ENCODE data around the gene RBM4. TPM values are rescaled to one million over a fixed set of nuclear protein-coding genes. Genes with fewer than 3 reads are reported as not detected.

Gene RBM4
- polyA plus RNA-seq, 2 of the 4 experiments (the other 2 are of a cell fraction): 171 to 264 TPM

DNA sequence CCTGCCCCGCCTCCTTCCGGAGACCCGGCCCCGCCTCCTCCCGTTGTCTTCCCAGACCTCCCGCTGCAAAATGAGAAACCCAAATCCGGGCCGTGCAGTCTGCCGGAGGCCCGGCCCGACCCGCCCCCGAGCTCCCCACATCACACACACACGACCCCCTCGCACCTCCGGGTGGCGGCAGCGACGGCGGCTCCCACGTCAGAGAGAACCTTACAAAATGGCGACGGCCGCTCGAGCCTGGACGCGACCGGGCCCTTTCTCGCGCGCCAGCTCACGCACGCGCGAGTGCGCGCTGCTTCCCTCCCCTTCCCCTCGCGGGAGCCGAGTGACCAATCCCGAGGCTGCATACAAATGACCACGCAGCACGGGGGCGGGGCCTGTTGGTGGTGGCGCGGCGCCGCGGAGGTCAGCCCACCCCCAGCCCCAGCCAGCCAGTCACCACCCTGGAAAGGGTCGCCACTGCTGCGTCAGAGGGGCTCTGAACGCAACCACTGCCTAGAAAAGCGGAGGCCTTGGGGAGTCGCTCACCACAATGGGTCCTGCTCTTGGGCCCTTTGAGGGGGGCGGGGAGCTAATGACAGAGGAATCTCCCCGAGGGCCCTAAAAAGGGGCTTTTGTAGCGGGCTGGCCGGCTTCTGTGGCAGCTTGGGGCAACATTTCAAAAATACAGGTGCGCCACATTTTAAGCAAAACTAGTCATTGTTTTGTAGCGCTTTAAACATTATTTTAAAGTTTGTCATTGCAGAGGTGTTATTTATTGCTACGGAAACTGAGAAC is 39.3 kb downstream of the RBM4 start, which contains the start of gene RBM4B (continued):
- TF ChIP-seq TP53 (CRISPR knock-in tag; IDR thresholded peaks at IDR 0.05): no peak
- no peak for TF ChIP-seq RAD21 (conservative IDR thresholded peaks at IDR 0.05 in 1 of 2, IDR thresholded peaks at IDR 0.05 in 1 of 2)
- TF ChIP-seq FOXS1 (CRISPR knock-in tag; IDR thresholded peaks at IDR 0.05): no peak
- TF ChIP-seq RNF2 (IDR thresholded peaks at IDR 0.05; ENCODE audit: borderline replicate concordance, low read depth): no peak
- TF ChIP-seq CBX2 (IDR thresholded peaks at IDR 0.05; ENCODE audit: borderline replicate concordance, low read depth): no peak
- TF ChIP-seq EHF (CRISPR knock-in tag; IDR thresholded peaks at IDR 0.05): no peak
- TF ChIP-seq MAZ (IDR thresholded peaks at IDR 0.05; ENCODE audit: borderline replicate concordance, low read depth, low read length): no peak
- no peak for TF ChIP-seq BHLHE40 (IDR thresholded peaks at IDR 0.05; ENCODE audit: low read depth, low read length)
- peak; percentile 66 for TF ChIP-seq POLR2A (IDR thresholded peaks at IDR 0.05; ENCODE audit: low read length)
- TF ChIP-seq JUN (IDR thresholded peaks at IDR 0.05): peak; percentile 71 to 74; a peak in 4 of 5 replicates
- TF ChIP-seq, protein P1, sequence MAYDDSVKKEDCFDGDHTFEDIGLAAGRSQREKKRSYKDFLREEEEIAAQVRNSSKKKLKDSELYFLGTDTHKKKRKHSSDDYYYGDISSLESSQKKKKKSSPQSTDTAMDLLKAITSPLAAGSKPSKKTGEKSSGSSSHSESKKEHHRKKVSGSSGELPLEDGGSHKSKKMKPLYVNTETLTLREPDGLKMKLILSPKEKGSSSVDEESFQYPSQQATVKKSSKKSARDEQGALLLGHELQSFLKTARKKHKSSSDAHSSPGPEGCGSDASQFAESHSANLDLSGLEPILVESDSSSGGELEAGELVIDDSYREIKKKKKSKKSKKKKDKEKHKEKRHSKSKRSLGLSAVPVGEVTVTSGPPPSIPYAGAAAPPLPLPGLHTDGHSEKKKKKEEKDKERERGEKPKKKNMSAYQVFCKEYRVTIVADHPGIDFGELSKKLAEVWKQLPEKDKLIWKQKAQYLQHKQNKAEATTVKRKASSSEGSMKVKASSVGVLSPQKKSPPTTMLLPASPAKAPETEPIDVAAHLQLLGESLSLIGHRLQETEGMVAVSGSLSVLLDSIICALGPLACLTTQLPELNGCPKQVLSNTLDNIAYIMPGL (CRISPR knock-in tag; IDR thresholded peaks at IDR 0.05; ENCODE audit: borderline replicate concordance): no peak
- TF ChIP-seq CBX8 (IDR thresholded peaks at IDR 0.05): no peak
- TF ChIP-seq, protein P2, sequence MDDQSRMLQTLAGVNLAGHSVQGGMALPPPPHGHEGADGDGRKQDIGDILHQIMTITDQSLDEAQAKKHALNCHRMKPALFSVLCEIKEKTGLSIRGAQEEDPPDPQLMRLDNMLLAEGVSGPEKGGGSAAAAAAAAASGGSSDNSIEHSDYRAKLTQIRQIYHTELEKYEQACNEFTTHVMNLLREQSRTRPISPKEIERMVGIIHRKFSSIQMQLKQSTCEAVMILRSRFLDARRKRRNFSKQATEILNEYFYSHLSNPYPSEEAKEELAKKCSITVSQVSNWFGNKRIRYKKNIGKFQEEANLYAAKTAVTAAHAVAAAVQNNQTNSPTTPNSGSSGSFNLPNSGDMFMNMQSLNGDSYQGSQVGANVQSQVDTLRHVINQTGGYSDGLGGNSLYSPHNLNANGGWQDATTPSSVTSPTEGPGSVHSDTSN (IDR thresholded peaks at IDR 0.05): 0 out of 2 replicates have a peak, but pooled peaks have one; percentile 20
- TF ChIP-seq FOSB (CRISPR knock-in tag; IDR thresholded peaks at IDR 0.05): no peak
- TF ChIP-seq CHD2 (IDR thresholded peaks at IDR 0.05; ENCODE audit: low read length, partially characterized antibody): peak; percentile 81
- no peak for TF ChIP-seq SMC3 (IDR thresholded peaks at IDR 0.05)
- TF ChIP-seq, protein P3, sequence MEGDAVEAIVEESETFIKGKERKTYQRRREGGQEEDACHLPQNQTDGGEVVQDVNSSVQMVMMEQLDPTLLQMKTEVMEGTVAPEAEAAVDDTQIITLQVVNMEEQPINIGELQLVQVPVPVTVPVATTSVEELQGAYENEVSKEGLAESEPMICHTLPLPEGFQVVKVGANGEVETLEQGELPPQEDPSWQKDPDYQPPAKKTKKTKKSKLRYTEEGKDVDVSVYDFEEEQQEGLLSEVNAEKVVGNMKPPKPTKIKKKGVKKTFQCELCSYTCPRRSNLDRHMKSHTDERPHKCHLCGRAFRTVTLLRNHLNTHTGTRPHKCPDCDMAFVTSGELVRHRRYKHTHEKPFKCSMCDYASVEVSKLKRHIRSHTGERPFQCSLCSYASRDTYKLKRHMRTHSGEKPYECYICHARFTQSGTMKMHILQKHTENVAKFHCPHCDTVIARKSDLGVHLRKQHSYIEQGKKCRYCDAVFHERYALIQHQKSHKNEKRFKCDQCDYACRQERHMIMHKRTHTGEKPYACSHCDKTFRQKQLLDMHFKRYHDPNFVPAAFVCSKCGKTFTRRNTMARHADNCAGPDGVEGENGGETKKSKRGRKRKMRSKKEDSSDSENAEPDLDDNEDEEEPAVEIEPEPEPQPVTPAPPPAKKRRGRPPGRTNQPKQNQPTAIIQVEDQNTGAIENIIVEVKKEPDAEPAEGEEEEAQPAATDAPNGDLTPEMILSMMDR (IDR thresholded peaks at IDR 0.05): no peak
- TF ChIP-seq EP300 (IDR thresholded peaks at IDR 0.05): no peak
- peak; percentile 68; the same call in 1 of the 2 replicates for TF ChIP-seq RFX5 (IDR thresholded peaks at IDR 0.05)
- TF ChIP-seq GATA3 (IDR thresholded peaks at IDR 0.05; ENCODE audit: borderline replicate concordance): no peak
- no peak for TF ChIP-seq FOSL2 (IDR thresholded peaks at IDR 0.05)
- TF ChIP-seq FOSL2 (CRISPR knock-in tag; IDR thresholded peaks at IDR 0.05): no peak
- TF ChIP-seq RCOR1 (IDR thresholded peaks at IDR 0.05; ENCODE audit: low read depth, low read length): no peak
- TF ChIP-seq NR3C1 (IDR thresholded peaks at IDR 0.05): no peak
- TF ChIP-seq HDAC2 (IDR thresholded peaks at IDR 0.05): no peak
- TF ChIP-seq, protein P4, sequence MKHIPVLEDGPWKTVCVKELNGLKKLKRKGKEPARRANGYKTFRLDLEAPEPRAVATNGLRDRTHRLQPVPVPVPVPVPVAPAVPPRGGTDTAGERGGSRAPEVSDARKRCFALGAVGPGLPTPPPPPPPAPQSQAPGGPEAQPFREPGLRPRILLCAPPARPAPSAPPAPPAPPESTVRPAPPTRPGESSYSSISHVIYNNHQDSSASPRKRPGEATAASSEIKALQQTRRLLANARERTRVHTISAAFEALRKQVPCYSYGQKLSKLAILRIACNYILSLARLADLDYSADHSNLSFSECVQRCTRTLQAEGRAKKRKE (CRISPR knock-in tag; IDR thresholded peaks at IDR 0.05; ENCODE audit: low read depth): no peak
- no peak for TF ChIP-seq ZNF302 (CRISPR knock-in tag; IDR thresholded peaks at IDR 0.05)
- no peak for TF ChIP-seq CHD4 (IDR thresholded peaks at IDR 0.05; ENCODE audit: borderline replicate concordance)
- no peak for TF ChIP-seq ZFP36 (IDR thresholded peaks at IDR 0.05; ENCODE audit: borderline replicate concordance, partially characterized antibody)
- no peak for TF ChIP-seq HOXB5 (CRISPR knock-in tag; IDR thresholded peaks at IDR 0.05)
- no peak for TF ChIP-seq HOXA7 (CRISPR knock-in tag; IDR thresholded peaks at IDR 0.05)
- TF ChIP-seq, protein P5, sequence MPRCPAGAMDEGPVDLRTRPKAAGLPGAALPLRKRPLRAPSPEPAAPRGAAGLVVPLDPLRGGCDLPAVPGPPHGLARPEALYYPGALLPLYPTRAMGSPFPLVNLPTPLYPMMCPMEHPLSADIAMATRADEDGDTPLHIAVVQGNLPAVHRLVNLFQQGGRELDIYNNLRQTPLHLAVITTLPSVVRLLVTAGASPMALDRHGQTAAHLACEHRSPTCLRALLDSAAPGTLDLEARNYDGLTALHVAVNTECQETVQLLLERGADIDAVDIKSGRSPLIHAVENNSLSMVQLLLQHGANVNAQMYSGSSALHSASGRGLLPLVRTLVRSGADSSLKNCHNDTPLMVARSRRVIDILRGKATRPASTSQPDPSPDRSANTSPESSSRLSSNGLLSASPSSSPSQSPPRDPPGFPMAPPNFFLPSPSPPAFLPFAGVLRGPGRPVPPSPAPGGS (IDR thresholded peaks at IDR 0.05): peak; percentile 73; the same call in 1 of the 3 replicates
- peak; percentile 90 for TF ChIP-seq TFCP2L1 (CRISPR knock-in tag; IDR thresholded peaks at IDR 0.05)
- no peak for TF ChIP-seq CEBPB (IDR thresholded peaks at IDR 0.05)
- TF ChIP-seq, protein P6, sequence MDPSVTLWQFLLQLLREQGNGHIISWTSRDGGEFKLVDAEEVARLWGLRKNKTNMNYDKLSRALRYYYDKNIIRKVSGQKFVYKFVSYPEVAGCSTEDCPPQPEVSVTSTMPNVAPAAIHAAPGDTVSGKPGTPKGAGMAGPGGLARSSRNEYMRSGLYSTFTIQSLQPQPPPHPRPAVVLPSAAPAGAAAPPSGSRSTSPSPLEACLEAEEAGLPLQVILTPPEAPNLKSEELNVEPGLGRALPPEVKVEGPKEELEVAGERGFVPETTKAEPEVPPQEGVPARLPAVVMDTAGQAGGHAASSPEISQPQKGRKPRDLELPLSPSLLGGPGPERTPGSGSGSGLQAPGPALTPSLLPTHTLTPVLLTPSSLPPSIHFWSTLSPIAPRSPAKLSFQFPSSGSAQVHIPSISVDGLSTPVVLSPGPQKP (IDR thresholded peaks at IDR 0.05; ENCODE audit: low read depth, low read length): no peak
- TF ChIP-seq ZSCAN20 (CRISPR knock-in tag; IDR thresholded peaks at IDR 0.05): no peak
- TF ChIP-seq MYC (IDR thresholded peaks at IDR 0.05; ENCODE audit: borderline replicate concordance, low read length): 0 out of 2 replicates have a peak, but pooled peaks have one; percentile 56
